MM.1S (cell line): ENCODE results near the gene MEG3.

Source experiments
- EZH2 ChIP-seq: fragments of 300-600 bp; sonication (generic); optimal IDR thresholded peaks from 2 replicates; pipeline ENCODE3; 2017; ENCODE audit warnings: low read depth, mild to moderate bottlenecking, antibody characterized with exemption, low read length, mixed read lengths
- EZH2phosphoT487 ChIP-seq: fragments of 300-600 bp; sonication (generic); IDR thresholded peaks from 2 replicates; pipeline ENCODE4 v1.6.1; 2018; ENCODE audit warnings: antibody characterized with exemption, low read length
- TF ChIP-seq, protein P1 (sequence below): fragments of 300-600 bp; sonication (generic); IDR thresholded peaks from 2 replicates; pipeline ENCODE4 v1.5.1; 2016; ENCODE audit warnings: antibody characterized with exemption, low read length, mixed read lengths

- TF ChIP-seq, protein P1, sequence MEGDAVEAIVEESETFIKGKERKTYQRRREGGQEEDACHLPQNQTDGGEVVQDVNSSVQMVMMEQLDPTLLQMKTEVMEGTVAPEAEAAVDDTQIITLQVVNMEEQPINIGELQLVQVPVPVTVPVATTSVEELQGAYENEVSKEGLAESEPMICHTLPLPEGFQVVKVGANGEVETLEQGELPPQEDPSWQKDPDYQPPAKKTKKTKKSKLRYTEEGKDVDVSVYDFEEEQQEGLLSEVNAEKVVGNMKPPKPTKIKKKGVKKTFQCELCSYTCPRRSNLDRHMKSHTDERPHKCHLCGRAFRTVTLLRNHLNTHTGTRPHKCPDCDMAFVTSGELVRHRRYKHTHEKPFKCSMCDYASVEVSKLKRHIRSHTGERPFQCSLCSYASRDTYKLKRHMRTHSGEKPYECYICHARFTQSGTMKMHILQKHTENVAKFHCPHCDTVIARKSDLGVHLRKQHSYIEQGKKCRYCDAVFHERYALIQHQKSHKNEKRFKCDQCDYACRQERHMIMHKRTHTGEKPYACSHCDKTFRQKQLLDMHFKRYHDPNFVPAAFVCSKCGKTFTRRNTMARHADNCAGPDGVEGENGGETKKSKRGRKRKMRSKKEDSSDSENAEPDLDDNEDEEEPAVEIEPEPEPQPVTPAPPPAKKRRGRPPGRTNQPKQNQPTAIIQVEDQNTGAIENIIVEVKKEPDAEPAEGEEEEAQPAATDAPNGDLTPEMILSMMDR, result no peak
- no peak for TF ChIP-seq EZH2
- TF ChIP-seq EZH2phosphoT487, result no peak
These were observed 42.1 kb upstream of the MEG3 start for GRCh38 chr14:100783630-100784370.
